Stimulated activated CD4-positive, alpha-beta T cell treated with anti-CD3 and anti-CD28 coated beads, Interleukin-1b, Interleukin-23, amount 100 ng/mL, for 48 hours (primary cell): ENCODE results near the gene MAN1A1.
"Not testable (repeated sequence)": the region's sequence is repeated elsewhere in the genome, so short reads cannot be mapped to it uniquely, and the experiment has no call there.

Experiments
- DNase-seq: peaks from one replicate; pipeline ENCODE4 v3.0.0-alpha.2; 2020

Gene MAN1A1

GRCh38 chr6:119299694-119300093 is 49.9 kb downstream of the MAN1A1 start:
- DNase-seq = no peak

DNA sequence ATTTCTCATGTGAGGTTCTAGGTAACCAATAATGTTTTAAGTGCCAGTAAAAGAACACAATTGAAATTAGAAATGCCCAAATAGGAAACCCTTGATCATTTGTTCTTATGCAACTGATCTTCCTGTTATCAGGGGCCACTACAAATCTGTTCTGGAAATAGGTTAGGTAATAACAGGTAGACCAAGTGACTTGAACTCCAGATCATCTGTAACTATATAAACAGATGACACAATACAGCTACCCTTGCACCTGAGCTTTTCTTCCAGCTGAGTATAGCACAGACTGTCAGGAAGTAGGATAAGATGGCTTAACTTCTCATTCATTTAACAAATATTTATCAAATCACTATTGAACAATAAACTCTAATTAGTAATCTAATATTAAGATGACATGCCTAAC is 52.5 kb downstream of the MAN1A1 start:
- no peak for DNase-seq

GRCh38 chr6:119296036-119297035 is 53.2 kb downstream of the MAN1A1 start:
- no peak for DNase-seq

DNA sequence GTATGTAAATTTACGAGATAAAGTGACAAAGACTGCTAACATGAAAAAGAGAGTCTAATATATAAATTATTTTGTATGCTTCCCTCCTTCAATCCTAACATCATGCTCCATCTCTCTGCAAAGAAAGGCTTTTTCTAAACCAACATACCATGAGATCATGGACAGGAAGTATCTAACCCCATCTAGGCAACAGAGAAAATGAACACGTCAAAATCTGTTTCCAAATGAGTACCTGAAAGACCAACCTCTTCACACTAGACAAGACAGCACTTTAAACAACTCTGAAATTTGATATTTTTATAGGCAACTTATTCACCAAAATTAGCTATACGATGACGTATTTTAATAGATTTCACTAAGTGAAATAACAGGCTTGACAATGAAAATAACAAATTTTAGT is 54.6 kb downstream of the MAN1A1 start:
- DNase-seq = no peak

DNA sequence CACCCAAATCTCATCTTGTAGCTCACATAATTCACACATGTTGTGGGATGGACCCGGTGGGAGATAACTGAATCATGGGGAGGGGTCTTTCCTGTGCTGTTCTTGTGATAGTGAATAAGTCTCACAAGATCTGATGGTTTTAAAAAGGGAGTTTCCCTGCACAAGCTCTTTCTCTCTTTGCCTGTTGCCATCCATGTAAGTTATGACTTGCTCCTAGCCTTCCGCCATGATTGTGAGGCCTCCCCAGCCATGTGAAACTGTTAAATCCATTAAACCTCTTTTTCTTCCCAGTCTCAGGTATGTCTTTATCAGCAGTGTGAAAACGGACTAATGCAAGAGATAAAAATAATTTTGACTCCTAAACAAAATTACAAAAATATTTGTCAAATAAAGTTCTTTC is 58.5 kb downstream of the MAN1A1 start:
- DNase-seq = not testable (repeated sequence)

GRCh38 chr6:119290306-119290705 is 59.3 kb downstream of the MAN1A1 start:
- DNase-seq = no peak

DNA sequence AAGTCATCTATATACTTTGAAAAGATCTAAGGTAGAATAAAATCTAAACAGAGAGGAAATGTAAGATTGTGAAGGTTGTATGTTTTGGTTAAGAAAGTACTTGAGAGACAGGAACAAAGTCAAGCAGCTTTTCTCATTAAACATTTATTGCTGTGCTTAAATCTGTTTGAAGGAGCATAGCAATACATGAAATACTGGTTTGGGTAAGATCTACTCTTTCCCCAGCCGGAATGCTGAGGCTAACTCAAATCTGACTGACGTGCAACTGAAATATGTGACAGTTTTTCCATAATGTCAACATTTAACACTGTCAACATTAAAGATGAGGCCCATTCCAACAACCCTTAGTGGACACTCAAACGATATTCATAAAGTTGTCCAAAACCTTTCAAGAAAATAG is 59.9 kb downstream of the MAN1A1 start:
- no peak for DNase-seq

DNA sequence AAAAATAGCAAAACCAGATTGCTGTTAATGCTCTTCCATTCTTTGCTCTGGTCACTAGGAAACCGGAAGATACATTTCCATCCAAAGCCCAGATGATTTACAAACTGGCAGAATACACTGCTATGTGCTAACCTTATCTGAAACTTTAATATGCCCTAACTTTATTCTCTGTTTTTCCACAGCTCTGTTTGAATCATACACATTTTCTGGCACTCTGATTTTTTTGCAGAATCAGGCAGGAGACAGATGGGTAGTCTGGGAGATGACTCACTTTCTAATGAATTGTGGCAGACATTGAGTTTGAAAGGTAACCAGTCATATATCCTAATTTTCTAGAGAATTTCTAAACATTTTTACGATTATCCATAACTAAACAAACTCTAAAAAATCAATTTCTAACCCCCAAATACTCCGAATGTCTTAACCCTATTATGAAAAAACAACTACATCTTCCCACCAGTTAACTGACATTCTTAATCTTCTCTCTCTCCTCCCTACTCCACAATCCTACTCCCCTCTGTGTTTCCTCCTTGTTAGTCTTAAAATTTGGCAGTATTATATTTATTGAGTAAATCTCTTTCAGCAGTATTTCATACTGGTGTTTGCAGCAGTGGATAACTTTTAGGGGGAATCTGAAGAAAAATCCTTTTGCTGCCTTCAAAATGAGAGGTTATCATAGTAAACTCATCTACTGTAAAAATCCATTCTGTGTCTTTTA is 63.5 kb downstream of the MAN1A1 start:
- no peak for DNase-seq

DNA sequence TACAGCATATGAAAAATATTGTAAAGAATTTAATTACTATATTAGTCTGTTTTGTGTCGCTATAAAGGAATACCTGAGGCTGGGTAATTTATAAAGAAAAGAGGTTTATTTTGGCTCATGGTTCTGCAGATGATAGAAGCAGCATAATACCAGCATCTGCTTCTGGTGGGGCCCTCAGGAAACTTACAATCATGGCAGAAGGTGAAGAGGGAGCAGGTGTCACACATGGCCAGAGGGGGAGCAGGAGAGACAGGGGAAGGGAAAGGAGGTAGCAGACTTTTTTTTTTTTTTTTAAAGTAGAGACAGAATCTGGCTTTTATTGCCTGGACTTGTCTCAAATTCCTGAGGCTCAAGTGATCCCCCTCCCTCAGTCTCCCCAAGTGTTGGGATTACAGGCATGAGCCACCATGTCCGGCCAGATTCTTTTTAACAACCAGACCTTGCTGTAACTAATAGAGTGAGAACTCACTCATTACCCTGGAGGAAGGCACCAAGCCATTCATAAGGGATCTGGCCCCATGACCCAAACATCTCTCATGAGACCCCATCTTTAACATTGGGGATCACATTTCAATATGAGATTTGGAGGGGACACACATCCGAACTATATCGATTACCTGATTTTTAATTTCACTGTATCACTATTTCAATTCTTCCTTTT is 64.6 kb downstream of the MAN1A1 start:
- DNase-seq = peak; percentile 7

DNA sequence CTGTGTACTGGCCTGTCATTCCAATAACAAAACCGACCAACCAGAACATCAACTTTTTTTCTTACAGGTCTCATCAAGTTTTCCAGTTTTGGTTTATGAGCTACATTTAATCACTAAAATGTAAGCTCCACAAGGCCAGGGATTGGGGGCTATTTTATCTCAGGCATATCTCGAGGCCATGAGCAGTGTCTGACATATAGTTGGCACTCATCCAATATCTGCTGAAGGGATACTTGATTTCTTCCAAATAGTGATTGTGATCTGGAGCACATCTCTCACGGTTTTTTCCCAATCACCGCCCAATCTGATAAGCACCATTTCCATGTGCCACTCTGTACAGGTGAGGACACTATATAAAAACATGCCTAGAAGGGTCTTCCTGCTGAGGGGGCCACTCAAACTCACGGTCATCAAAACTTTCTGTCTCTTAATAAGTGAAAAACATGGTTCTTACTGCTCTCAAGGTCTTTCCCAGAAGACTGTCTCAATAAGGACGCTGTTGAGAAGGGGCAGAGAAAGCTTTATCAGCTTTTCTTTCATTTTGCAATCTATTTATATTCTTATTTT is 65.5 kb downstream of the MAN1A1 start:
- no peak for DNase-seq

DNA sequence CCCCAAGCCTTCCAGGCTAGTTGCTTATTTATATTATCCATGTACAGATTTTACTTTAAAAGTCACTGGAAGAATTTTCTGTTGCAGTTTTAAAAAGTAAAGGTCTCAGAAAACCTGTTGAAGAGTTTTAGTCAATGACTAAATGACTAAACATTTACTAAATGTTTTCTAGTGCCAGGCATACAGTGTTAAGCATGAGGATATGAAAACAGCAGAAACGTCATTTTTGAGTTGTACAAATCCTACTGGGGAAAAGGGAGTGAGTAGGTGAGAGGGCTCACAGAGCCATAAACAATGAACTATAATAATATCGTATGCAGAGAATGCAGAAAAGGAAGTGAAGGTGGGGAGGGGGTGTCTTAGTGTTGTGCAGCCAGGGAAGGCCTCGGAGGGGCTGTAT is 66.3 kb downstream of the MAN1A1 start:
- DNase-seq = no peak

- no peak for DNase-seq
These were observed 68.9 kb downstream of the MAN1A1 start for GRCh38 chr6:119280668-119281067.

GRCh38 chr6:119280080-119280479 is 69.5 kb downstream of the MAN1A1 start:
- no peak for DNase-seq

DNA sequence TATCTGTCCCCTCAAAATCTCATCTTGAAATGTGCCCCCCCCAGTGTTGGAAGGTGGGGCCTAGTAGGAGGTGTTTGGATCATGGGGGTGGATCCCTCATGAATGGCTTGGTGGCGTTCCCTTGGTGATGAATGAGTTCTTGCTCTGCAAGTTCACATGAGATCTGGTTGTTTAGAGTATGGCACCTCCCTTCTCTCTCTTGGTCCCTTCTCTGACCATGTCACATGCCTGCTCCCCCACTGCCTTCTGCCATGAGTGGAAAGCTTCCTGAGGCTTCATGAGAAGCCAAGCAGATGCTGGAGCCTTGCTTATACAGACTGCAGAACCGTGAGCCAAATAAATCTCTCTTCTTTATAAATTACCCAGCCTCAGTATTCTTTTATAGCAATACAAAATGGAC is 70.9 kb downstream of the MAN1A1 start:
- DNase-seq = no peak

- no peak for DNase-seq
These were observed 72.5 kb downstream of the MAN1A1 start for GRCh38 chr6:119277052-119277451.

DNA sequence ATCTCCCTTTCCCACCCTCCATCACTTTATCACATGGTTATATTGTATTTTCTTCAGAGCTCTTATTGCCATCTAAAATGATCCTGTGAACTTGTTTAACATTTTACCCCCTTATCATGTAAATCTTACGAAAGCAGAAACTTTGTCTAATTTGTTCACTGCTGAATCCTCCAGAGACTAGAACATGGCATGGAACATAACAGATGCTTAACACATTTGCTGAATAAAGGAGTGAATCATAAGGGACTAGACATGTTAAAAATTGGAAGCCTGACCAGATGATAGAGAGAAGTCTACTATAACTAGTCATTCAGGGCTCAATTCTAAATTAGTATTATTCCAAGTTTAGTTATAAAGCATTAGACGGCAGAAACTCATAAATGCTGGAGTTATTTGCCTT is 73.3 kb downstream of the MAN1A1 start:
- no peak for DNase-seq

GRCh38 chr6:119274197-119274595 is 75.4 kb downstream of the MAN1A1 start:
- DNase-seq = no peak

- no peak for DNase-seq
These were observed 76.0 kb downstream of the MAN1A1 start for GRCh38 chr6:119273272-119274196.

DNA sequence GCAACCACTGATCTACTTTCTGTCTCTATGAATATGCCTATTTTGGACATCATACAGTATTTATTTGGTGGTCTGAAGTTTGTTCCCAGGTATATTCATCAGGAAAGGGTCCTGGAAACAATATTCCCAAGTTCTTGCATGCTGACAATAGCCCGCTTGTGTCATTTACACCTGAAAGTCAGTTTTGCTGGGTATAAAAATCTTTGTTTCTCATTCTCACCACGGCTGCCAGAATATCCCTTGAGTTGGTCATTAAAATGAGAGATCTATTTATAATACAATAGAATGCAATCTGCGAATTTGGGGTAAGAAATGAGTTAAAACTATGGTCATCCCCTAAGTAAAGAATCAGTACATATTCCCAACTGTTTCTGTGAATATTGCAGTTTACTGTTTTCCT is 79.0 kb downstream of the MAN1A1 start:
- no peak for DNase-seq

GRCh38 chr6:119269266-119270103 is 80.1 kb downstream of the MAN1A1 start:
- DNase-seq = no peak
